Subcutaneous adipose tissue (tissue), 4 donors: ENCODE measurements around the gene PKDREJ. TPM values are rescaled to one million over a fixed set of nuclear protein-coding genes. Genes with fewer than 3 reads are reported as not detected.

ENCODE experiments used
- CTCF ChIP-seq: fragments of 450-650 bp; IDR thresholded peaks from one replicate; pipeline ENCODE4 v1.5.1; 2016; ENCODE audit warnings: low read depth, mild to moderate bottlenecking, control low read depth, antibody characterized with exemption, moderate library complexity
- total RNA-seq, 4 donors: library from RNA; depleted of rRNA; stranded (reverse); fragments of >200 nt; gene quantifications; one replicate each; pipeline ENCODE4 v1.1.0, GENCODE V29; 2016

Gene PKDREJ
- total RNA-seq, 4 donors from 2014 or later = 0.16 to 0.22 TPM; not detected in 2

- no peak for TF ChIP-seq CTCF
These were observed 24.6 kb downstream of the PKDREJ start for GRCh38 chr22:46238541-46238940.

- TF ChIP-seq CTCF = no peak
These were observed 25.6 kb downstream of the PKDREJ start for GRCh38 chr22:46237453-46238124.

GRCh38 chr22:46234969-46235368, 28.2 kb downstream of the PKDREJ start:
- TF ChIP-seq CTCF = no peak

GRCh38 chr22:46233231-46233630, 29.9 kb downstream of the PKDREJ start:
- no peak for TF ChIP-seq CTCF

- no peak for TF ChIP-seq CTCF
These were observed 32.8 kb downstream of the PKDREJ start for GRCh38 chr22:46230262-46230901.

- no peak for TF ChIP-seq CTCF
These were observed 33.4 kb downstream of the PKDREJ start for GRCh38 chr22:46229701-46230100.

GRCh38 chr22:46226577-46226976, 36.6 kb downstream of the PKDREJ start:
- TF ChIP-seq CTCF = no peak
